HG03025 (cell line): ENCODE results near the gene PTCD1.

Experiments used
- ATAC-seq: cut with Tn5 transposase; IDR thresholded peaks from one replicate; pipeline ENCODE4 v1.9.1; 2021; ENCODE audit warnings: mild to moderate bottlenecking, moderate library complexity; ENCODE audit not compliant: unreplicated experiment, low FRiP score

PTCD1 gene, protein sequence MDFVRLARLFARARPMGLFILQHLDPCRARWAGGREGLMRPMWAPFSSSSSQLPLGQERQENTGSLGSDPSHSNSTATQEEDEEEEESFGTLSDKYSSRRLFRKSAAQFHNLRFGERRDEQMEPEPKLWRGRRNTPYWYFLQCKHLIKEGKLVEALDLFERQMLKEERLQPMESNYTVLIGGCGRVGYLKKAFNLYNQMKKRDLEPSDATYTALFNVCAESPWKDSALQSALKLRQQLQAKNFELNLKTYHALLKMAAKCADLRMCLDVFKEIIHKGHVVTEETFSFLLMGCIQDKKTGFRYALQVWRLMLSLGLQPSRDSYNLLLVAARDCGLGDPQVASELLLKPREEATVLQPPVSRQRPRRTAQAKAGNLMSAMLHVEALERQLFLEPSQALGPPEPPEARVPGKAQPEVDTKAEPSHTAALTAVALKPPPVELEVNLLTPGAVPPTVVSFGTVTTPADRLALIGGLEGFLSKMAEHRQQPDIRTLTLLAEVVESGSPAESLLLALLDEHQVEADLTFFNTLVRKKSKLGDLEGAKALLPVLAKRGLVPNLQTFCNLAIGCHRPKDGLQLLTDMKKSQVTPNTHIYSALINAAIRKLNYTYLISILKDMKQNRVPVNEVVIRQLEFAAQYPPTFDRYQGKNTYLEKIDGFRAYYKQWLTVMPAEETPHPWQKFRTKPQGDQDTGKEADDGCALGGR

DNA sequence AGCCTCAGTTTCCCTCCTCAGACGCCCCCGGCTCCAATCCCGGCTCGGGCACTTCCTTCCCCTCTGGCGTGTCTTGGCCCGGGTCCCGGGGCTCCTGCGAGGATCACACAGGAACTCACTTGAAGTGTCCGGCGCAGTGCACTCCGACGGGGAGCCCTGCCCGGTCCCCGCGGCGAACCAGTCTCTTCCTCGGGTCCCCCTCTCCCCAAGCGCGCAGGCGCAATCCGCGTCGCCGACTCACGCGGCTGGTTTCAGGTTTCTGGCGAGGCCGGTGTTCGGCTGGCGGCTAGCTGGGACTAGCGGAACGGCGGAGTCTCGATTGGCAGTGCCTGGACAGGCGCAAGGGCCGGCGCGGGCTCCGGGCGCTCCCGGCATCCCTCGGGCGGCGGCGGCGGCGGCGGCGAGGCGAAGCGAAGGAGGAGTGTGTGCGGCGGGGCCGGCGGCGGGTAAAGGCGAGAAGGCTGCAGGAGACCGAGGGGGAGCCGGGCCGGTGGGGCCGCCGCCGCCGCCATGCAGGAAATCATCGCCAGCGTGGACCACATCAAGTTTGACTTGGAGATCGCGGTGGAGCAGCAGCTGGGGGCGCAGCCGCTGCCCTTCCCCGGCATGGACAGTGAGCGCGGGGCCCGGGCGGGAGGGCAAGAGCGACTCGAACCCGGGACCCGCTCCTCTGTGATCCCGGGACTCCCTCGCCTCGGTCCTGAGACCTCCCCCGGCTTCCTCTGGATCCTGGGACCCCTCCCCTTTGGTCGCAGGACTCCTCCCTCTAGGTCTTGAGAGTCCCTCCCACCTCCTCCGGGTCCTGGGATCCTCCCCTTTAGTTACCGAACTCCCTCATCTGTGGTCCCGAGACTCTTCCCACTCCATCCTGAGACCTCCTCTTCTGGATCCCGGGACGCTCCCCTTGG, at the start of gene PTCD1, which contains the start of gene CPSF4:
Gene PTCD1, minus strand, starts transcription at position 226 of the 908 bp plus-strand sequence. CDS start 3,556 bp downstream, outside the sequence.
Gene CPSF4, plus strand, starts transcription at position 371 of the 908 bp plus-strand sequence. Its CDS starts 140 bp downstream, at position 511.
- ATAC-seq = peak; percentile 77

DNA sequence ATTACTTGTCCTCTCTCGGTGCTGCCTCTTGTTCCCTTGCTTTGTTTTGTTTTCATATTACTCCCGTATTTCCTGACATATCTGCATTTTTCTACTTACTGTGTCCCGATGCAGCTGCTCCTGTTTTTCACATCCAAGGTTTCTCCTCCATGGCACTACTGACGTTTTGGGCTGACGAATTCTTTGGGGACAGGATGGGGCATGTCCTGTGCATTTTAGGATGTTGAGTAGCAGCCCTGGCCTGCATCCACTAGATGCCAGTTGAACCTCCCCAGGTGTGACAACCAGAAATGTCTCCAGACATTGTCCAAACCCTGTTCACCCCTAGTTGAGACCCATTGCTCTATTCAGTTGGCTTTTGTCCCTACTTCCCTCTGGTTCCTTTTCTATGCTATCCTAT, 46.5 kb upstream of the PTCD1 start:
- no peak for ATAC-seq

DNA sequence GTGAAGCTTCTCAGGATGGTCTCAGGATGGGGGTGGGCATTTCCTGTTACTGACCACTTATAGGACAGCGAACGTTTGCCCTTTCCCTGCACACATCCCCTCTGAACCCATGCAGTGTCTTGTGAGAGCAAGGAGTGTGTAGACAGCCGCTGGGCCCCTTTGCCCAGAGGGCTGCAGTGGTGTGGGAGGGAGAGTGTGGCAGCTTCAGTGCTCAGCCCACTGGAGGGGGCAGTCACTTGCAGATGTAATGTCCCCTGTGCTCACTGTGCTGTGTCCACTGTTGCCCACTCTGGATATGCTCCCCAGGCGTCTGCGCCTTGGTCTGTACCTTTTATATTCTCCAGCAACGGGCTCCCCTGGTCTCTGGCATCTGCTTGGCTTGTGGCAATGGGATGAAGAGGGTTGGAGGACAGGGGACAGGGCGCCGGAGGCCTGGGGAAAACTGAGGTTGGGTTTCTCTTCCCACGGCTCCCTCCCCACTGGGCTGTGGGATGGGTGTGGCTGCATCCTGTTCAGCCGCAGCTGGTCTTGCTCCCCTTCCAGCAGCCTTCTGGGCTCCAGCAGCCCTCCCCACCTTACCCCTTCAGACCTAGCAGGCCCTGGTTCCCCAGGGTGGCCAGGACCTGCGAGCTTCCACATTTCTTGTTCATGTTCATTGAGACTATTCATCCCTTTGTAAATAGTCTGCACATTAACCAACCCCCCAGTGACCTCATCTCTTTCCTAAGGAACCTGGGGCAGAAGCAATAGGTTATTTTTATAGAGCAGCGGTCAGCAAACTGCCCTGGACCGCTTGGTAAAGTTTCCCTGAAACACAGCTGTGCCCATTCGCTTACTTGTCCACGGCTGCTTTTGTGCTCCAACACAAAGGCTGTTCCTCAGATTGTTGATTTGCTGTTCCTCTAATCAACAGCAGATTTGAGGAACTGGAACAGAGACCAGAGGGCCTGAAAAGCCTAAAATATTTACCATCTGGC, 40.2 kb upstream of the PTCD1 start:
- ATAC-seq = no peak

DNA sequence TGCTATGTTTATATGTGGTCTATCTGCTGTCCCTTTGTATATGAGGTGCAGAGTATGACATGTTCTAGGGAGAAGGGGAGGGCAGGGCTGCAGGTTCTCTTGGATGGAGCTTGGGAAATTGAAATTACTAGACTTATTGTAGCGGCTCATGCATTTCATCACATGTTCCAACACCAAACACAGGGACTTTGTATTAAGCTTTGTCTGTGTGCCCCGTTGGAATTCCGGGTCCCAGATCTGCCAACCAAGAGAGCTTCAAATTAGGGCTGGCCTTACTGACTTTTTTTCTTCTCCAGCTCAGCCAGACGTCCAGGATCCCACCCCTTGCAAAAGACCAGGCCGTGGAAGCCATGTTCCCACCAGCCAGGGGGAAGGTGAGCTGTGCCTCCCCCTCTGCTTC, 37.5 kb upstream of the PTCD1 start:
- ATAC-seq = no peak

DNA sequence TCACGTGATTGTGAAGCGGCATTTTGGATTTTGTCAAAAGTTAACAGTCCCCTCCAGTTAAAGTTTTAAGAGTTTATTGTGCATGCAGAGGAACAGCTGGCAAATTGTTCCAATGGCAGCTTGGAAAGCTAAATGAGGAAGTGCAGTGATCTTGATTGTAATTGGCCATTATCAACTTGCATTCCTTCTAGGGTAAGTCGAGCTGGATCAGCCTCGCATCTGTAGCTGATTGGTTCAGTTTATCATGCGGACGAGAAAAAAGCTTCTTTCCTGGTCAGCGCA, 34.7 kb upstream of the PTCD1 start:
- ATAC-seq = no peak

DNA sequence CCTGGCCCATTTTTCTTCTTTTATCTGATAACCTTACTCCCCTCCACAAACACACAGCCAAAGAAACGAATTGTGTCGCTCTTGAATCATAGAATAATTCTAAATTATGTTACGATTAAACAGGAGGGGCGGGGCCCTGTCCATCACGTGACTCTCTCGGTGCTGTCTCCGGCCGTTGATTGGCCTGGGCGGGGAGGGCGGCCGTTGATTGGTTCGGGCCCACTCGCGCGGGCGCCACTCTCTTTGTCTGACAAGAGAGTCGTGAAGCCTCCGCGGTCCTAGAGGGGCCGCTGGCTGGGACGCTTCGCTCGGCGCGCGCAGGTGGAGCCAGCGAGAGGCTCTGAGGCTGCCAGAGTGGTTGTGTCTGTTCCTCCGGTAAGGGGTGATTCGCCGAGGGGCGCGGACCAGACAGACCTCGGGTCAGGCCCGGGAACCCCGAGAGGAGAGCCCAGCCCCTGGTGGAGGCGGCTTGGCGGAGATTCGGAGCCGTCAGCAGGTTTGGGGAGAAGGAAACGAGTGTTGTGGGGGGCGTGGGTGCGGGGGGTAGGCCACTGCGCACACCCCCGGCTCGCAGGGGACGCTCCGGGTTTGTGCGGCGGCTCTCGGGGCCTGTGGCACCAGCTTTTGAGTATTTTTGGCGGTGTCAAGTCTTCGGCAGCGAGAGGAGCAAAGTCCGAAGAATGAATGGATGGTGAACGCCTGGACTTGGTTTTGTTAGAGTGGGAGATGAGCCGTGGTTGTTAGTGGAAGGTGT, 34.1 kb upstream of the PTCD1 start, which contains the start of gene ZNF789:
Gene ZNF789, plus strand, starts transcription at position 330 of the 754 bp plus-strand sequence. CDS start 3,567 bp downstream, outside the sequence.
- ATAC-seq = peak; percentile 81

DNA sequence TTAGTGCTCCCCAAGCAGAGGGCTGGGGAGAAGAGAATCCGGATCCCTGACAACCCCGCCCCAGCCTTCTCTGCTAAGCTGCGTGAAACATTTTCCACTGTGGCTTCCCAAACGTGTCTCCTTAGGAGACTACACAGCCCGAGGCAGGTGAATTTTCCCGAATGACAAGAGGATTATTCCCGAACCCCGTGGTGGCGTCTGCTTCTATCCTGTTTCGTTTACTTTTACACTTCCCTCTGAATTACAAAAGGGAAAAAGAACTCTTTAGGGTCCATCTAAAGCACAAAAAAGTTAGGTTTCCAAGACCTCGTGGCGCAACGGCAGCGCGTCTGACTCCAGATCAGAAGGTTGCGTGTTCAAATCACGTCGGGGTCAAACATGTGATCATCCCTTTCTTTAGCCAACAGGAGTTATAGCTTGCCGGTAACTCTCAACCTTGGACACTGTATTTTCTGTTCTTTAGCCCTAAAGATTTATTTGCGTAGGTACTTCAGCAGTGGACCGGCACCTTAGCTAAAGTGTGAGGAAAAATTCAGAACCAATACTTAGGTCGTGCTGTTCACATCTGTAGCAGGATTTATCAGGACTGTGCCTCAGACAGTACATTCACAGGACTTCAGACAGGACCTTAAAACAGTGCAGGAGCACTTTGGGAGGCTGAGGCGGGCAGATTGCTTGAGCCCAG, 30.9 kb upstream of the PTCD1 start:
- no peak for ATAC-seq

DNA sequence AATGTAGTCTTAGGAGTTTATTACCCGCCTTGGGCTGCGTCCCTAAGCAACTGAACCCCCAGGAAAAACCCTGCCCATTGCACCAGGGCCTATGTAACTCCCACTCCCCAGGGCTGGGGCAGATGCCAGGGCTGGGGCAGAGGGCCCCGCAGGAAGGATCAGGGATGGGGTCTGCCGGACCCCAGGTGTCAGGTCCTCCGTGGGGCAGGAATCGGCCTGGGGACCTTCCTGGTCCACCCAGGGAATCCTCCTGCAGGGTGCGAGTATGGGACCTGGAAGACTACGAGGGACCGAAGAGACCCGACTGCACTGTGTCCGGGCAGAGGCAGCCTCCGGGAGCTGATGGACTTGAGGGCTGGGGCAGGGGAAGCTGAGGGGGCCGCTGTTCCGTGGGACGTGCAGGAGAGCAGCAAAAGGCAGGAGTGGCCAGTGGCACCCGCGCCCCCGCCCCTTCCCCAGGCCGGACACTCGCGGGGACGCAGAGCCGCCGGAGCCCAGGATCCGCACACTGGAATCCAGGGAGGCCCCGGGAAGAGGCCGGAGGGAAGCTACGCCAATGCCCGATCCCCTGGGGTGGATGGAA, 29.8 kb upstream of the PTCD1 start:
- ATAC-seq = no peak

DNA sequence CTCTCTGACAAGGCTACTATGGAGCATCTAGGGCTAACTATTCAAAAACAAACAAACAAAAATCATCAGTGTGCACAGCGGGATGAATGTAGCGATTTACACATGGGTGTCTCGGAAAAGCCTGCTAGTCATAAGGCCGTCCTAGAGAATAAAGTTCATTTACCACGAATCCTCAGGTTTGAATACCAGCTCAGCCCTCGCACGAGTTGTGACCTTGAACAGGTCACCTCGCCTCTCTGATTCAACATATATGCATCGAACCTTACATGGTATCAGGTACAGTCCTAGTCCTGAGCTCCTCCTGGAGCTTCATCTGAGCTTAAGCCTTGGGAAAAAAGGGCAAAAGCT, 26.8 kb upstream of the PTCD1 start:
- no peak for ATAC-seq

DNA sequence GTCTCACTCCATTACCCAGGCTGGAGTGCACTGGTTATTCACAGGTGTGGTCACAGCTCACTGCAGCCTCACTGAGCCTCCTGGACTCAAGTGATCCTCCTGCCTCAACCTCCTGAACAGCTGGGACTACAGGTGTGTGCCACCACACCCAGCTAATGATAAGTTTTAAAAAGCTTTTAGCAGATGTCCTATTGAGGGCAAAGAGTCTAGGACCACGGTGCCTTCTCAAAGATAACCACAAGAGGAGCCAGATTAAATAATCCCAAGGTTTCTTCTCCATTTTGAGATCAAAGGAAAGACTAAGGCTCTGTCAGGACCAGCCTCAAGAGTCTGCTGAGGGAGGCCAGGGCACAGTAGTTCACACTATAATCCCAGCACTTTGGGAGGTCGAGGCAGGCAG, 22.6 kb upstream of the PTCD1 start:
- ATAC-seq = no peak

DNA sequence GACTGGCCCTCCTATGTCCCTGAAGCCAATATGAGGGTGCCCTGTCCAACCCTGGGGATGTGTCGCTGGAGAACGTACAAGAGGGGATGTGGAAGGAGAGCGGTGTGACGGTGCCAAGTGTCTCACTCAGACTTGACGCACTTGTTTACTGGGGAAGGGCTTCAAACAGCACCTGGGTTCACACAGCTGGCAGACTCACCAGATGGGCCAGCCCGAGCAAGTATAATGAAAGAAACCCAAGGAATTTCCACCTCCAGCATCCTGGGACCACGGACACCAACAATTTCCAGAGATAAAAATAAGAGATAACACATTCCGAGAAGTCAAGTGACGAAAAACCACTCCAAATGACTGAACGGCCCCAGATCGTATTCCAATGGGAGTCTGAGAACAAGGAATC, 22.1 kb upstream of the PTCD1 start:
- ATAC-seq = no peak

DNA sequence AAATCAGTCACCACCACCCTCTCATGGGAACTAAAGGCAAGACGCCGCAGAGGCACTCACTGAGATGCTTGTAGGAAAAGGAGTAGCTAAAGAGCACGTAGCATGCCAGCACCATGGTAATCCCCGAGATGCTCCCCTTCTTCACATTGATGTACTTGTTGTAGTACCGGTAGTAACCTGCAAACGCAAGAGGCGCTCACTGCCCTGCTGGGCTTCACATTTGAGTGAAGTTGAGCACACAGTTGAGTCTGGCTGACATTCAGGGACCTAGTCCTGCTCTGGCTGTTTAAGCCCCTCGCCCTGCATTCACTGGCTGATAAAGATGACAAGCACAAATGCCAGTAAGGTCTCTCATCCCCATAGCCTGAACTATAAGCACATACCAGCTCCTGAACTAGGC, 20.5 kb upstream of the PTCD1 start:
- ATAC-seq = no peak

DNA sequence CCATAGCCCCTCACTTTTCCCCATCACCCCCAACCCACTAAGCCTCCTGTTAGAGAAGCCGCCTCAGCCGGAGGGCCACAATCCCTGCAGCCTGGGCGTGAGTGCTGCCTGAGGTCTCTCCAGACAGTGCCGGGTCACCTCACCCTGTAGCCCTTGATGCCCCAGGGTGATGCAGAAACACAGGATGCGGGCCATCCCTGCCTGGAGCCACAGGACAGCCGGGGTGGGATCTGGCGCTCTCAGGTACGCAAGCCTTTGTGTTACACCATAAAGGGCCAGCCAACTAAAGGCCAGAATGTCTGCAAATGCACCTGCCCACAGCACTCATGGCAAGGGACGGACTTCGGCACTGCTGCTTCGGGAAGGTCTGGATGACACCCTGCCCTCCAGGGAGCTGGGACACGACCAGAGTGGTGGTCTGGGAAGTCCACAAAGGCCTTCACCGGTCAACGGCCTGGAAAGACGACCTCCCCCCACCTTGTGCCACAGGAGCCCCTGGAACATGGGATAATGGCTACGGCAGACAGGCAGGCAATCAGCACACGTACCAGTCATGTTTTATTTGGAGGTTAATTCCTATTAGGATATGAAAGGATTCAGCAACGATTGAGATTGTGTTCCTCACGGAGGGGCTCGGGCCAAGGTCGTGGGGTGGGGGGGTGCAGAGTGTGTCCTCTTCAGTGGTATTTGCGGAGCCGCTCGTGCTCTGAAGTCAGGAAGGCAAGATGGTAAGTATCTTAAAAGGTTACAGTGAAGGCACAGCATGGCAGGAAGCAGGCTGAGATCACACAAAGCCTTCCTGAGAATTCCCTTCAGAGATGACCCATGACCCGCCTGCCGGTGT, 19.3 kb upstream of the PTCD1 start:
- ATAC-seq = no peak

DNA sequence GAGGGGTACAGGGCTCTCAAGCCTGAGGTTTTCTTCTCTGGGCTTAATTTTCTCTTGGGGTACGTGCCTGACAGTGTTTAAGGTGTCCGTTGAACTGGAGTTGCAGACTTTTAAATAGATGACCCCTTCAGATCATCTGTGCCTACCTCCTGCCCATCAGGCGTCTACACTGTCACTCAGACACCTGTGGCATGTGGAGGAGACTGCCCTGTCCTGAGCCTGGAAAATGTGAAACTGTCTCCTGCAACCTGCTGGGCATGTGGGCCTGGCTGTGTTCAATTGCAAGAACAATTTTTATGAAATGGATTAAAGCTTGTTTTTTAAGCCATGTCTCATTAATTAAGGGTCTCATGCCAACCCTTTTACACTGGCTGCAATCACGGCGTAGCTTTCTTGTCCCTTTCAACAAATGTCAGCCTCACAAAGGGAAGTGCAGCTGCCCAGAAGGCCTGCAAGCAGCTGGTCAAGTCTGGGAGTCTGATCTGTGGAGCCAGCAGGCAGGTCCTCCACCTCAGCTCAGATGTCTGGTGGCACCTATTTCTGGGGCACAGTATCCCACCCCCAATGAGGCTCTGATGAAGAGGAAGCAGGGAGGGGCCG, 18.6 kb upstream of the PTCD1 start:
- ATAC-seq = no peak

DNA sequence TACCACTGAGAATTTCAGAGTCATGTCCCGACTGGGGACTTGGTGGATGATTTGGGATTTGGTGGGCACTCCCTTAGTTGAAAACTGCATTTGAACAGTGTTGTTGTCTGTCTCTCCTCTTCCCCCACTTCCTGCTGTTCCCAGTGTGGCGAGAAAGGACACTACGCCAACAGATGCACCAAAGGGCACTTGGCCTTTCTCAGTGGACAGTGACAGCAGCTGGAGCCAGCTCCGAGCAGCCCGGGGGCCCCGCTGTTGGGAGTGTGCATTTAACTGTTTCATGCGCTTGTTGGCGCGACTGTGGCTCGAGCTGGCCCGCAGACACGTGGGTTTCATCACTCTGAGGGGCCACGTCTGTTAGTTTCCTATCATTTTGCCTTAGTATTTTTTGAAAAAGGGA, 17.7 kb upstream of the PTCD1 start:
- ATAC-seq = no peak

DNA sequence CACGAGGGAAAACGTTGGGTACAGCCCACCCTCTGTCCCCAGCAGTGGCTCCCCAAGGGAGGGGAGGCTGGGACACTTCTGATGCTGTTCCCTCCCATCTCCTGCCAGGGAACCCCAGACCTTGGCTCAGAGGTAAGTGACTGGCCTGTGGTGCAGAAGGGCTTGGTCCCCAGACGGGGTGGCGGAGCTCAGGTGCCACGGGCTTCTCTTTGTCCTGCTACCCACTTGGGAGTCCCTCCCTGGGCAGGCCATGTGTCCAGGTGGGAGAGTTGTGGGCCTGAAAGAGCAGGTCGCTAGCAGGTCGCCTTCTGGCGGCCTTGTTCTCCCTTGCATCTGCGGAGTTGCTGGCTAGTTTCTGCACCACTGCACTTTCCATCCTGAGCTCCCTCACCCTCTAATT, 17.3 kb upstream of the PTCD1 start:
- ATAC-seq = no peak

DNA sequence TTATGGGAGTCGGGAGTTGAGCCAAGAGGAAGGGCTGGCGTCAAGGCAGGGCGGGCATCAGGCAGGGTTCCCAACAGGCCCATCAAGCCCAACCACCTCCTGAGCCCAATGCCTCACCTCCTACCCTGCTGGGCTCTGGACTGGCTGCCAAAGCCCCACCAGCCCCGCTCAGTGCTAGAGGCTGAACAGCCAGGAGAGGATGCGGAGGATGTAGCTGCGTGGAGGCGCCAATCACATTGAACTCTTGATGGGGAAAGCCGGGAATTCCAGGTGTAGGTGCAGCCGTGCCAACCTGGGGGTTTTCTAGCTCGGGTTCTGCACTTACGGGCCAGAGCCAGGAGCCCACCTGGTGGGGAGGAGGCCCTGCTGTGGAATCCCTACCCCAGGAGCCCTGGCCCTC, 14.5 kb upstream of the PTCD1 start:
- ATAC-seq = no peak
